ENCODE data around the gene CARD19.
A peak's percentile ranks its signal among the peaks of the same experiment; 100 is the strongest.

The CARD19 gene

GRCh38 chr9:93096131-93096802 lies at the start of gene CARD19:
Gene CARD19 (plus strand): TSS chr9:93096217. CDS start chr9:93096346, 129 bp downstream.
- in situ Hi-C loops (cut with HindIII; ENCODE audit: low sequenced_read_pairs): no loop called here
- H3K4me3 ChIP-seq (ENCODE audit: low read depth, low read length): peak within 1 kb of the TSS; percentile 71
- DNase-seq (ENCODE audit: low read depth, low spot score): peak; percentile 34
- no peak for TF ChIP-seq CTCF (IDR thresholded peaks at IDR 0.05; ENCODE audit: low read depth, low read length)

- in situ Hi-C loops (cut with HindIII; ENCODE audit: low sequenced_read_pairs): no loop called here
- no peak for DNase-seq (ENCODE audit: low read depth, low spot score)
- H3K4me3 ChIP-seq (ENCODE audit: low read depth, low read length): no peak overlapping the region
- TF ChIP-seq CTCF (IDR thresholded peaks at IDR 0.05; ENCODE audit: low read depth, low read length): no peak
Observed at GRCh38 chr9:93048566-93049448, 47.2 kb upstream of the CARD19 start.

- no peak for TF ChIP-seq CTCF (IDR thresholded peaks at IDR 0.05; ENCODE audit: low read depth, low read length)
- in situ Hi-C loops (cut with HindIII; ENCODE audit: low sequenced_read_pairs): no loop called here
- no peak overlapping the region for H3K4me3 ChIP-seq (ENCODE audit: low read depth, low read length)
- DNase-seq (ENCODE audit: low read depth, low spot score): no peak
Observed at GRCh38 chr9:93049491-93049890, 46.5 kb upstream of the CARD19 start.

GRCh38 chr9:93050231-93050630 lies 45.8 kb upstream of the CARD19 start:
- TF ChIP-seq CTCF (IDR thresholded peaks at IDR 0.05; ENCODE audit: low read depth, low read length): no peak
- H3K4me3 ChIP-seq (ENCODE audit: low read depth, low read length): no peak overlapping the region
- in situ Hi-C loops (cut with HindIII; ENCODE audit: low sequenced_read_pairs): no loop called here
- DNase-seq (ENCODE audit: low read depth, low spot score): no peak

GRCh38 chr9:93051680-93052089 lies 44.3 kb upstream of the CARD19 start:
- in situ Hi-C loops (cut with HindIII; ENCODE audit: low sequenced_read_pairs): no loop called here
- no peak for DNase-seq (ENCODE audit: low read depth, low spot score)
- H3K4me3 ChIP-seq (ENCODE audit: low read depth, low read length): no peak overlapping the region
- no peak for TF ChIP-seq CTCF (IDR thresholded peaks at IDR 0.05; ENCODE audit: low read depth, low read length)

- in situ Hi-C loops (cut with HindIII; ENCODE audit: low sequenced_read_pairs): no loop called here
- no peak overlapping the region for H3K4me3 ChIP-seq (ENCODE audit: low read depth, low read length)
- no peak for TF ChIP-seq CTCF (IDR thresholded peaks at IDR 0.05; ENCODE audit: low read depth, low read length)
- no peak for DNase-seq (ENCODE audit: low read depth, low spot score)
Observed at GRCh38 chr9:93052791-93053540, 43.1 kb upstream of the CARD19 start.

All from astrocyte of the spinal cord (primary cell).